ENCODE data around the gene SPAAR.

SPAAR gene

DNA sequence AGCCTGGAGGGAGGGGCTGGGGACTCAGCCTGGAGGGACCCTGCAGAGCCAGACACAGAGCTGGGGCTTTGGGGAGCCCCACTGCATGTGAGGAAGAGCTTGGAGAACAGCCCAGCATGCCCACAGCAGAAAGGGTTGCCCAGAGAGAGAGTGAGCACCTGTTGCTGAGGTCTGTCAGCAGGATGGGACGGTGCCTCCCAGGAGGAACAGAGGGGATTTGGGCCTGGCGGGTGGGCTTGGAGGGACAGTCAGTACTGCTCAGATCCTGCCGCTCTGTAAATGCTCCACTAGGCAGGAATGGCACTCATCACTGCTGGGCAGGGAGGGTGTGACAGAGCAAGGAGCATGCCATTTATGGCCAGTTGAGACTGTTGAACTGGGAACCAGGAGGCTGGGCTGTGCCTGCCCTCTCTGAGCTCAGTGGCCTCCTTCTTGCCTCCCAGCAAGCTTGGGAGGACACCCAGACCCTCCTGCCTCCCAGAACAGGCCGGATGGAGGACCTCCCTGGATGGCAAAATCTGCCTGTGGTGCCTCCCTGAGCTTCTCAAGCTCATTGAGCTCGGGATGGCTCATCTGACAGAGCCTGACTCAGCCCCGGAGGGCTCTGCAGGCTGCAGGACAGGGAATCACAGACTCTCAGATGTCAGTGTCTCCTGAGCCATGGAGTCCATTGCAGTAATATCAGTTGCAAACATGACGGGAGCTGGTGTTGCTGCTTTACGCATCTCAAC, 4.1 kb upstream of the SPAAR start:
- Histone ChIP-seq H3K9ac (ENCODE audit: low read depth, low read length, poor library complexity, severe bottlenecking) (no peak overlapping the region), H3K27me3 (ENCODE audit: insufficient read depth, low read length, poor library complexity, severe bottlenecking) (no peaks in the 10 kb centered on the region), H3K79me2 (ENCODE audit: insufficient read depth, low read length) (no peaks in the 10 kb centered on the region), H3K4me3 (ENCODE audit: low read length, poor library complexity, severe bottlenecking) (no peak overlapping the region), H3F3A (ENCODE audit: low read depth) (no peaks in the 10 kb centered on the region), H3K4me1 (ENCODE audit: insufficient read depth, low read length, poor library complexity, severe bottlenecking) (peaks cover 3% of the 10 kb centered on the region), H2AFZ (ENCODE audit: low read length) (no peak overlapping the region), H3K9me3 (ENCODE audit: insufficient read depth, low read depth, low read length) (no peaks in the 10 kb centered on the region), H3K4me2 (ENCODE audit: low read depth, low read length, poor library complexity, severe bottlenecking) (no peak overlapping the region), H3K9me2 (replicated peaks; ENCODE audit: low read depth, low read length) (no peaks in the 10 kb centered on the region), H4K20me1 (ENCODE audit: insufficient read depth, low read length, poor library complexity, severe bottlenecking) (no peaks in the 10 kb centered on the region), H3K36me3 (ENCODE audit: insufficient read depth, low read length) (no peaks in the 10 kb centered on the region)
- TF ChIP-seq CTCF (conservative IDR thresholded peaks at IDR 0.05; ENCODE audit: low read length): no peak
- TF ChIP-seq EZH2phosphoT487 (IDR thresholded peaks at IDR 0.05; ENCODE audit: borderline replicate concordance): no peak

DNA sequence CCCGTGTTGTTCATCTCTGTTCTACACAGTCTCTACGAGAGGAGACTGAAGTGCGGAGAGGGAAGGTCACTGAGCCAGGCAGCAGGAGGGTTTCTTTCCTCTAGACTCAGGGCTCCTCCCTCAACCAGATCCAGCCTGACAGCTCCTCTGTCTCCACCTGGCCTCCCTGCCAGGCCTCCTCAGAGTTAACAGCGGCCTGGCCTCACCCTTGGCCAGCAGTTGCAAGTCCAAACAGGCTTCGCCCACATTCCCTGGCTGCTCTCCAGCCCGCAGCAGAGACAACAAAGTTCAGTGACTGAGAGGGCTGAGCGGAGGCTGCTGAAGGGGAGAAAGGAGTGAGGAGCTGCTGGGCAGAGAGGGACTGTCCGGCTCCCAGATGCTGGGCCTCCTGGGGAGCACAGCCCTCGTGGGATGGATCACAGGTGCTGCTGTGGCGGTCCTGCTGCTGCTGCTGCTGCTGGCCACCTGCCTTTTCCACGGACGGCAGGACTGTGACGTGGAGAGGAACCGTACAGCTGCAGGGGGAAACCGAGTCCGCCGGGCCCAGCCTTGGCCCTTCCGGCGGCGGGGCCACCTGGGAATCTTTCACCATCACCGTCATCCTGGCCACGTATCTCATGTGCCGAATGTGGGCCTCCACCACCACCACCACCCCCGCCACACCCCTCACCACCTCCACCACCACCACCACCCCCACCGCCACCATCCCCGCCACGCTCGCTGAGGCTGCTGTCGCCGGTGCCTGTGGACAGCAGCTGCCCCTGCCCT, 3.2 kb upstream of the SPAAR start, which contains the start of gene HRCT1:
Gene HRCT1, plus strand, starts transcription at position 291 of the 768 bp plus-strand sequence. Its CDS starts 86 bp downstream, at position 377.
- Histone ChIP-seq H3K4me3 (ENCODE audit: low read length, poor library complexity, severe bottlenecking) (no peak within 1 kb of the TSS), H3K4me1 (ENCODE audit: insufficient read depth, low read length, poor library complexity, severe bottlenecking) (peaks cover 12% of the 10 kb centered on the region), H4K20me1 (ENCODE audit: insufficient read depth, low read length, poor library complexity, severe bottlenecking) (no peaks in the 10 kb centered on the region), H3K9ac (ENCODE audit: low read depth, low read length, poor library complexity, severe bottlenecking) (no peak within 1 kb of the TSS), H3K36me3 (ENCODE audit: insufficient read depth, low read length) (no peaks in the 10 kb centered on the region), H3K9me3 (ENCODE audit: insufficient read depth, low read depth, low read length) (no peaks in the 10 kb centered on the region), H3K27me3 (ENCODE audit: insufficient read depth, low read length, poor library complexity, severe bottlenecking) (no peaks in the 10 kb centered on the region), H3F3A (ENCODE audit: low read depth) (peaks cover 1% of the 10 kb centered on the region), H3K9me2 (replicated peaks; ENCODE audit: low read depth, low read length) (no peaks in the 10 kb centered on the region), H3K79me2 (ENCODE audit: insufficient read depth, low read length) (no peaks in the 10 kb centered on the region), H3K4me2 (ENCODE audit: low read depth, low read length, poor library complexity, severe bottlenecking) (no peak within 1 kb of the TSS), H2AFZ (ENCODE audit: low read length) (no peak within 1 kb of the TSS)
- no peak for TF ChIP-seq EZH2phosphoT487 (IDR thresholded peaks at IDR 0.05; ENCODE audit: borderline replicate concordance)
- no peak for TF ChIP-seq CTCF (conservative IDR thresholded peaks at IDR 0.05; ENCODE audit: low read length)

DNA sequence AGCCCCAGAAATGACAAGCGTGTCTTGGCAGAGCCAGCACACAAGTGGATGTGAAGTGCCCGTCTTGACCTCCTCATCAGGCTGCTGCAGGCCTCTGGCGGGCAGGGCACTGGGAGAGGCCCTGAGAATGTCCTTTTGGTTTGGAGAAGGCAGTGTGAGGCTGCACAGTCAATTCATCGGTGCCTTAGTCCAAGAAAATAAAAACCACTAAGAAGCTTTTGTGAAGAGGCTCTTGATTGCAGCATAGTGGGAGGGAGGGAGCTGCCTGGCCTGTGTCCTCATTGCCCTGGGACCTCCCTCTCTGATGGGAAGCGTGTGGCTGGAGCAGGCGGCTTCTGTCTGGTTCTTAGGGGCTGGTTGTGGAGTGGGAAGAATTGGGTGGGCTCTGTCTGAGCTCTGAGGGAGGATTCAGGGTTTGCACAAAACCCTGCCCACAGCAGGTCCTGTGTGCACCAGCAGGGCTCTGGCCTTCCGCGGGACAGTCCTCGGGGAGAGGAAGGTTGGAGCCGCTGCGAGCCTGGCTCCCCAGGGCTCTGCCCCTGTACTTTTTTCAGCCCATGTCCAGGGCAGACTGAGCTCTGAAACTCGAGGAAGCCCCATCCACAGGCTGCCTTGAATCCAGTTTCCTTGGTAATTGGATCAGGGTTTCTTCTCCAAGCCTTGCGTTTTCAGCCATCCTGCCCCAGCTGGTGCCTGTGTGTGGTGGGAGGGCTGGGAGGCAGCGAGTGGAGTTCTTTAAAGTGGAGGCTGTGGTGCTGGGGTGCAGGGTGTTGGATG, 2.2 kb upstream of the SPAAR start:
- Histone ChIP-seq H3K4me2 (ENCODE audit: low read depth, low read length, poor library complexity, severe bottlenecking) (no peak overlapping the region), H3K27me3 (ENCODE audit: insufficient read depth, low read length, poor library complexity, severe bottlenecking) (no peaks in the 10 kb centered on the region), H3K9me2 (replicated peaks; ENCODE audit: low read depth, low read length) (no peaks in the 10 kb centered on the region), H3K9me3 (ENCODE audit: insufficient read depth, low read depth, low read length) (no peaks in the 10 kb centered on the region), H4K20me1 (ENCODE audit: insufficient read depth, low read length, poor library complexity, severe bottlenecking) (no peaks in the 10 kb centered on the region), H2AFZ (ENCODE audit: low read length) (no peak overlapping the region), H3K4me3 (ENCODE audit: low read length, poor library complexity, severe bottlenecking) (no peak overlapping the region), H3K9ac (ENCODE audit: low read depth, low read length, poor library complexity, severe bottlenecking) (no peak overlapping the region), H3F3A (ENCODE audit: low read depth) (peaks cover 7% of the 10 kb centered on the region), H3K4me1 (ENCODE audit: insufficient read depth, low read length, poor library complexity, severe bottlenecking) (peaks cover 20% of the 10 kb centered on the region), H3K36me3 (ENCODE audit: insufficient read depth, low read length) (no peaks in the 10 kb centered on the region), H3K79me2 (ENCODE audit: insufficient read depth, low read length) (no peaks in the 10 kb centered on the region)
- TF ChIP-seq EZH2phosphoT487 (IDR thresholded peaks at IDR 0.05; ENCODE audit: borderline replicate concordance): no peak
- no peak for TF ChIP-seq CTCF (conservative IDR thresholded peaks at IDR 0.05; ENCODE audit: low read length)

Measured in Loucy (cell line).